ENCODE measurements around the gene ISCA1.

Gene ISCA1

GRCh38 chr9:86282979-86283535 is 719 bp upstream of the ISCA1 start:
- DNase-seq, result no peak

GRCh38 chr9:86281593-86282076 is 703 bp downstream of the ISCA1 start:
- DNase-seq, result no peak

DNA sequence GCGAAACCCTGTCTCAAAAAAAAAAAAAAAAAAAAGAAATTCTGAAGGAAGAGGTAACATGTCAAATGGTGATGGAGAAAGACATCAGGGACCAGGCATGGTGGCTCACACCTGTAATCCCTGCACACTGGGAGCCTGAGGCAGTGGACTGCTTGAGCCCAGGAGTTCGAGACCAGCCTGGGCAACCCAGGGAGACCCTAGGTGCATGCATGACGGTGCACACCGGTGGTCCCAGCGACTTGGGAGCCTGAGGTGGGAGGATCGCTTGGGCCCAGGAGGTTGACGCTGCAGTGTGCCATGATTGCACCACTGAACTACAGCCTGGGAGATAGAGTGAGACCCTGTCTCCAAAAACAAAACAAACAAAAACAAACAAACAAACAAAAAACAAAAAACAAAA is 1.8 kb downstream of the ISCA1 start:
- no peak for DNase-seq

DNA sequence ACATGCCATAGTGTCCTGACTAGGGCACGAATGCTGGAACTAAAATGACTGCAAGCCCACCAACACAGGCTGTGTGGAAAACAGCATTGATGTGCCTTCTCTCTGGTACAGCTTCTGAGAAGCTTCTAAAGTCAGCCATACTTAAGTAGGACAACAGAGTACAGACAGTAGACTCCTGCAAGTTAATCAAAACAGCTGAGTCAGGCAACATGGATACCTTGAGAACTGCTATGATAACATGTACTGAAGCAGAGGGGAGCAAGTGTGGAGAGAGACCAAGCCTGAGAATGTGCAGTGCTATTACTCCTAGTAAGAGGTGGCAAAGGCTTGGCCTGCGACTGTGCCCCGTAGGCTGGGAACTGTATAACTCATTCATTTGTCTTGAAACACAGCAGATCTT is 2.5 kb downstream of the ISCA1 start:
- DNase-seq, result no peak

DNA sequence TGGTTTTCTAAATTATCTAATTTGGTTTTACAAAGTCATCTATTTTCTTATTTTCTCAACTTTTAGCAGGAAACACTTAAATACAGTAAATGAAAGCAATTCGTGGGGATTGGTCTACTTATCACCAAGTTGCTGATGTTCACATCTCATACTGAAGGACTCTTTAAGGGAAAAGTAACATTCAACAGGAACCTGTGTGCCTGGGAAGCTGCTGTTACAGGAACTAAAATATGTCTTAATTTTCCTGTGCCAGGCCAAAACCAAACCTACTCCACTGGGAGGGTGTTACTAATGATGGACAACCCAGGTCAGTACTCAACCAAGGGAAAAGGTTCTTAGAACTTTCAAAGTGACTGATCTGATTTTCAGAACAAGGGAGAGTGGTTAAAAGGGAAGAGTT is 5.3 kb downstream of the ISCA1 start:
- DNase-seq, result no peak

GRCh38 chr9:86275962-86276361 is 6.4 kb downstream of the ISCA1 start:
- no peak for DNase-seq

DNA sequence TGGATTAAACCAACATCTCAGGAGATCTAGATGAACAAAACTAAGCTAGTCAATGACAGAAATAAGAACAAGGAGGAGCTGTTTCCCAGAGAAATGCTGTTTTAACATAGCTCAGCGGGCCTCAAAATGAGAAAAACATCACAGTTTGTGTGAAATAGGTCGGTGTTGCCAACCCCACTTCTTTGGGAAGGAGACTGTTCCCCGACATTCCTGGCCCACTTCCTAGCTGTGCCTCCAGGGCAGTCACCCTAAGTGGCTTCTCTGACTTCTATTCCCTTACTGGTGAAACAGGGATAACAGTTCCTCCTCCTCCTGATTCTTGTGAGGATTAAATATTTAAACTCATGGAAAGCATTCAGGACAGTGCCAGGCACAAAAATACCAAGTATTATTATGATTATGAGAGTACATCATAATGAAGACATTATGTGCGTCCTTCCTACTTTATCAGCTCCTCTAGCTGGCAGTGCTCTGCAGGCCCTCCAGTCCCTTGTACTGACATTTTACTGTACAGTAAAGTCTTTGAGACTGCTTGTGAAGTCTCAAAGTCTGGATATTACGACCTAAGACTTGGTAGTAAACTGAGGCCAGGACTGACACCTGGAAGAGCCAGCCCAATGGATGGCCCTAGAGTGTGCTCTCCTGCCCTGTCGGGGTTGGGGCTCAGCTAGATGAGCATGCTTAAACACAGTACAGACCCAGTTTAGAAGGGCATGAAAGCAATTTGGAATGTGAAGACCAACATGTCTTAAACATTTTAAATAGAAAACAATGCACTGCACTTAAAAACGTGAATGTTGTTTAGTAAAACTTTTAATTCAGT is 7.3 kb downstream of the ISCA1 start:
- DNase-seq, result no peak

- DNase-seq, result no peak
Measured at GRCh38 chr9:86272221-86272620, 10.1 kb downstream of the ISCA1 start.

GRCh38 chr9:86263876-86264275 is 18.5 kb downstream of the ISCA1 start:
- DNase-seq, result no peak

DNA sequence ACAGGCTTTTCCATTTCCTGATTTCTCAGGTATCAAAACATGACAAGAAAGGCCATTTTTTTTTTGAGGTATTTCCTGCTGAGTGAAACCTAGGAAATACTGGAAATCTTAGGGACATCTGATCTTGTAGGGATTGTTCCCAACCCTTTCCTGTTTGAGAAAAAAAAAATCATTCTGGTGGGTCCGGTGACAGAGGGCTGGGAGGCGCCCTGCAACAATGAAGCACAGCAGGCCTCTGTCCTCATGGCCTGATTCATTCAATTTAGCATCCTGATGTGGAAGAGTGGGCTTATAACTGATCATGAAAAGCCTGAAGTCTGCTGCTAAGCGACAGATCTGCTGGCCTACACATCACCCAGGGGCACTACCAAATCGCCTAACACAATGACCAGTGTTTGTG is 19.8 kb downstream of the ISCA1 start:
- no peak for DNase-seq

DNA sequence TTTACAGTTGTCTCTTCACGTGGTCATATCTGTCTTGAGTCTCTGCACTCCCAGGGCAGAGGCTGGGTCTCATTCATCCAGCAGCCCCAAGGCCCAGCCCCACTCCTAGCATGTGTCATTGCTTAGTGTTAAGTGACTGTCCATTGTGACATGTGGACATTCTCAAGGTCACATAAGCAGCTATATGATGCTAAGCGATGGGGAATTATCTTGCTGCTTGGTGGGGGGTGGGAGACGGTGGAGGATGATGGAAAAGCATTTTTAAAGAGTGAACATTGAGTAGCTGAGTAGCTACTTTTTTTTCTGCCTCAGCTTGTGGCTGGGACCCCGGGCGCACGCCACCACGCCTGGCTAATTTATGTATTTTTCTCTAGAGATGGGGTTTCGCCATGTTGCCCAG is 22.8 kb downstream of the ISCA1 start, which contains the start of gene C9orf153:
Gene C9orf153, minus strand, starts transcription at position 101 of the 400 bp plus-strand sequence. CDS start 30,054 bp downstream, outside the sequence.
- no peak for DNase-seq

DNA sequence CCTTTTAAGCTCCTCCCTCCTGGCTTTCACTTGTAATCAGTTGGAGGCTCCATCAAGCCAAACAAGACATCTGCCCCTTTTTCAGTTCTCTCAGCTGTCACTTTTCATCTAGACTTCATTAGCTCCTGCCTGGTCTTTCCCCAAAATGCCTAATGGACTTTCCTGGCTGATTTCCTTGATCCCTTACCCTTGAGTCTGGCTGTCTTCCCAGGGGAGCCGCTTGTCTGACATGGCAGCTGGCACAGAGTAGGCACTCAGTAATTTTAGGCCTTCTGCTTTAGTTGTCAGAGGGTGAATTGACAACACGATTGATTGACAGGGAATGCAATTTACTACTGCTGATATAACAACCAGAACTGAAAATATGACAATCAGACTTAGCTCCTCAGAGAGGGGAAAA is 24.9 kb downstream of the ISCA1 start:
- DNase-seq, result no peak

DNA sequence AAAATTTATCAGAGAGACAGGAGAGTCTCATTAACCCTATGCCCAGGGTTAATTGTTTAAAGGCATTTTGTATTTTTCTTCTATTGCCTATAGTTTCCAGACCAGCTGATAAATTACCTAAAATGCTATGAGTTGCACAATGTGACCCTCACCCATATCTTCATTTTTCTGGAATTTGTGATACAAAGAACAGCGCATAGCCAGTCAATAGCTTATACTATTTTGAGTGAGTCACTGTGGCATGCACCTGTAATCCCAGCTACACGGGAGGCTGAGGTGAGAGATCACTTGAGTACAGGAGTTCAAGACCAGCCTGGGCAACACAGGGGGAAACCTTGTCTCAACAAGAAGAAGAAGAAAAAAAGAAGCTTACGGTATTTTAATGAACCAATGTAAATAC is 25.7 kb downstream of the ISCA1 start:
- DNase-seq, result no peak

GRCh38 chr9:86253577-86253976 is 28.8 kb downstream of the ISCA1 start:
- no peak for DNase-seq

- no peak for DNase-seq
Measured at GRCh38 chr9:86252870-86253269, 29.5 kb downstream of the ISCA1 start.

GRCh38 chr9:86250123-86250522 is 32.2 kb downstream of the ISCA1 start:
- DNase-seq, result no peak

- no peak for DNase-seq
Measured at GRCh38 chr9:86248746-86249145, 33.6 kb downstream of the ISCA1 start.

- no peak for DNase-seq
Measured at GRCh38 chr9:86246752-86247161, 35.6 kb downstream of the ISCA1 start.

GRCh38 chr9:86242071-86242470 is 40.3 kb downstream of the ISCA1 start:
- no peak for DNase-seq

GRCh38 chr9:86241216-86241615 is 41.1 kb downstream of the ISCA1 start:
- no peak for DNase-seq

GRCh38 chr9:86238861-86239770 is 43.2 kb downstream of the ISCA1 start:
- DNase-seq, result no peak

GRCh38 chr9:86230858-86231257 is 51.5 kb downstream of the ISCA1 start:
- DNase-seq, result no peak

GRCh38 chr9:86222667-86223066 is 59.7 kb downstream of the ISCA1 start:
- no peak for DNase-seq

All from activated gamma-delta T cell (primary cell).